ENCODE results near the gene PREX1.

Gene PREX1

DNA sequence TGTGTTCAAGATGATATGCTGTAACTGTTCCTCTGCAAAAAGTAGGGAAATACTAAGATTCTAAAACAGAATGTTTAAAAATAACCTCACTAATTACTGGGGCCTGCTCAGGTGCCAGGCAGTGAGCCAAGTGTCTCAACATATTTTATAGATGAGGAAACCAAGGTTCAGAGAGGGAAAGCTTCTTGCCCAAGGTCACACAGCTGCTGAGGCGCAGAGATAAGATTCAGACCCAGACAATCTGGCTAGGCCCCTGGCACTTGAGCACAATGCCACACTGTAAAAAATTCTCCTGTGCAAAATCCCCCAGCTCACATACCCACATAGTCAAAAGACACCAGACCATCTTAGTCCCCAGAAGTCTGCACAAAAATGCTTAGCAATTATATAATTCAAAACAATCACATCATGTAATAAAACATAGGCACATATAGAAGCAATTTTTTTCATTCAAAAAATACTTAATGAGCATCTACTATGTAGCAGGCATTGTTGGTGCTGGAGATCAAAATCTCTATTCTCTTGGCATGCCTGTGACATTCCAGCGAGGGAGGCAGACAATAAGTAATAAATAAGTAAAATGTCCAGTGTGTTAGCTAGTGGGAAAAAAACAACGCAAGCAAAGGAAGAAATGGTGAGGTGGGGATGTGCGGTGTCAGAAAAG is 10.3 kb downstream of the PREX1 start:
- H3K4me3 ChIP-seq (ENCODE audit: low read depth, low read length), result no peak overlapping the region
- TF ChIP-seq CTCF (IDR thresholded peaks at IDR 0.05; ENCODE audit: low read depth, low read length), result no peak
- no peak for TF ChIP-seq POLR2A (IDR thresholded peaks at IDR 0.05; ENCODE audit: extremely low read depth, insufficient read length)
- TF ChIP-seq, protein P1, sequence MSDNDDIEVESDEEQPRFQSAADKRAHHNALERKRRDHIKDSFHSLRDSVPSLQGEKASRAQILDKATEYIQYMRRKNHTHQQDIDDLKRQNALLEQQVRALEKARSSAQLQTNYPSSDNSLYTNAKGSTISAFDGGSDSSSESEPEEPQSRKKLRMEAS (IDR thresholded peaks at IDR 0.05; ENCODE audit: low read depth, low read length), result no peak
- TF ChIP-seq MYC (IDR thresholded peaks at IDR 0.05; ENCODE audit: low read depth, low read length), result no peak
- no peak for DNase-seq (ENCODE audit: low read depth)

DNA sequence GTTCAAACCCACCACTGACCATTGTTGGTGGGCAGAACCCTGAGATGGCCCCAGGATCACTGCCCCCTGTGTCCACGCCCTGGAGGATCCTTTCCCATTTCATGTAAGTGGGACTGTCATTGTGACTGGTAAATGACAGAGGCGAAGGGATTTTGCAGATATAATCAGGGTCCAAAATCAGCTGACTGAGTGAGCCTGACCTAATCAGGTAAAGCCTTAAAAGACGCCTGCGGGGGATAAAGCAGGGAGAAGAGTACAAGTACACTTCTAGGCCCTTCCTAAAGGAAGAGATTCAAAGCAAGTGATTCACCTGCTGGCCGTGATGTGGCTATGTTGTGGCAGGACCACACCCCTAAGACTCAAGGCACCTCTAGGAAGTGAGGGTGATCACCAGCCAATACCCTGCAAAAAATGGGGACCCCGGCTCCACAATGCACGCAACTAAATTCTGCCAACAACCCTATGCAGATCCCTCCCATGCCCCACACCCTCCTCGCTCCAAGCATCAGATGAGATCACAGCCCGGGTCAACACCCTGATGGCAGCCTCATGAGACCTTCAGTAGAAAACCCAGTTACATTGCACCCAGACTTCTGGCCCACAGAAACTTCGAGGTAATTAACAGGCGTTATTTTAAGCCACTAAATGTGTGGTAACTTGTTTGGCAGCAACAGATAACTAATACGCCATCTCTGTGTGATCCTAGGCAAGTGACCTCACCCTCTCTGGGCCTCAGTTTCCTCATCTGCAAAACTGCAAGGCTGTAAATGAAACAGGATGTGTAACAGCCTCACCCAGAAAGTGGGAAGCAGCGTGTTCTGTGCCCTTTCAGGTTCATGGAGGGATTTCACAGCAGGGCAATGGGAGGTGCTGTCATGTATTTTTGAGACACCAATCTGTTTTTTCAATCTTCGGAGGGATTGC is 11.3 kb downstream of the PREX1 start:
- no peak overlapping the region for H3K4me3 ChIP-seq (ENCODE audit: low read depth, low read length)
- TF ChIP-seq, protein P1 (IDR thresholded peaks at IDR 0.05; ENCODE audit: low read depth, low read length), result no peak
- TF ChIP-seq MYC (IDR thresholded peaks at IDR 0.05; ENCODE audit: low read depth, low read length), result no peak
- TF ChIP-seq CTCF (IDR thresholded peaks at IDR 0.05; ENCODE audit: low read depth, low read length), result no peak
- no peak for TF ChIP-seq POLR2A (IDR thresholded peaks at IDR 0.05; ENCODE audit: extremely low read depth, insufficient read length)
- no peak for DNase-seq (ENCODE audit: low read depth)

DNA sequence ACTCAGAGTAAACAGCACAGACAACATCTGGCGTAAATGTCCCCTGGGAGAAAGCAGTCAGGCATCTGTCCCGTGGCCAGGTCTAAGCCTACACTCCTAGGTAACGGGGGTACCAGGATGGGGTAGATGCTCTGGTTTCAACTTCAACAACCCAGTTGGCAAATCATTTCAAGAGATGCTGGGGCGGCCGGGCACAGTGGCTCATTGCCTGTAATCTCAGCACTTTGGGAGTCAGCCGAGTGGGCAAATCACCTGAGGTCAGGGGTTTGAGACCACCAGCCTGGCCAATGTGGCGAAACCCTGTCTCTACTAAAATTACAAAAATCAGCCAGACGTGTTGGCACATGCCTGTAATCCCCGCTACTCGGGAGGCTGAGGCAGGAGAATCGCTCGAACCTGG is 12.3 kb downstream of the PREX1 start:
- DNase-seq (ENCODE audit: low read depth), result no peak
- no peak overlapping the region for H3K4me3 ChIP-seq (ENCODE audit: low read depth, low read length)
- TF ChIP-seq CTCF (IDR thresholded peaks at IDR 0.05; ENCODE audit: low read depth, low read length) (no peak), MYC (IDR thresholded peaks at IDR 0.05; ENCODE audit: low read depth, low read length) (no peak), POLR2A (IDR thresholded peaks at IDR 0.05; ENCODE audit: extremely low read depth, insufficient read length) (no peak)
- TF ChIP-seq, protein P1 (IDR thresholded peaks at IDR 0.05; ENCODE audit: low read depth, low read length), result no peak

DNA sequence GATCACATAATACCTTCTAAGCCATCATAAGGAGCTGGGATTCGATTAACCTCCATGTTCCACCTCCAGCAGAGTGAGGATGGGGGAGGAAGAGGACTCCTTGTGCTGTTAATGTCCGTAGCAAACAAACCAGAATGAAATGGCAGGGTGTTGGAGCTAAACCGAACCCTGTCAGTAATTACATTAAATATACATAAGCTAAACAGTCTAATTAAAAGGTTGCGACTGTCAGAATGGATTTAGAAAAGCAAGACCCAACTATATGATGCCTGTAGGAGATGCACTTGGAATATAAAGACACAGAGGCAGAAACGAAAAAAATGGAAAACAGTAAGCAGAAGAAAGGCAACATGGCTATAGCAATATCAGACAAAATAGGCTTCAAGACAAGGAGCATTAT is 13.2 kb downstream of the PREX1 start:
- no peak for DNase-seq (ENCODE audit: low read depth)
- TF ChIP-seq MYC (IDR thresholded peaks at IDR 0.05; ENCODE audit: low read depth, low read length) (no peak), POLR2A (IDR thresholded peaks at IDR 0.05; ENCODE audit: extremely low read depth, insufficient read length) (no peak), CTCF (IDR thresholded peaks at IDR 0.05; ENCODE audit: low read depth, low read length) (no peak)
- TF ChIP-seq, protein P1 (IDR thresholded peaks at IDR 0.05; ENCODE audit: low read depth, low read length), result no peak
- H3K4me3 ChIP-seq (ENCODE audit: low read depth, low read length), result no peak overlapping the region

GRCh38 chr20:48813930-48814546 is 13.8 kb downstream of the PREX1 start:
- no peak for TF ChIP-seq MYC (IDR thresholded peaks at IDR 0.05; ENCODE audit: low read depth, low read length)
- no peak for TF ChIP-seq CTCF (IDR thresholded peaks at IDR 0.05; ENCODE audit: low read depth, low read length)
- TF ChIP-seq, protein P1 (IDR thresholded peaks at IDR 0.05; ENCODE audit: low read depth, low read length), result no peak
- no peak for TF ChIP-seq POLR2A (IDR thresholded peaks at IDR 0.05; ENCODE audit: extremely low read depth, insufficient read length)
- H3K4me3 ChIP-seq (ENCODE audit: low read depth, low read length), result no peak overlapping the region
- DNase-seq (ENCODE audit: low read depth), result no peak
